ENCODE results near the gene IGSF23.

GRCh38 chr19:44592451-44592890 is 20.9 kb upstream of the IGSF23 start:
- TF ChIP-seq ZFX (IDR thresholded peaks at IDR 0.05; ENCODE audit: borderline replicate concordance) (no peak), CTCF (IDR thresholded peaks at IDR 0.05) (no peak)
